ENCODE measurements around the gene CIDEB.

- no peak for TF ChIP-seq POLR2A (IDR thresholded peaks at IDR 0.05)
- TF ChIP-seq, protein P1, sequence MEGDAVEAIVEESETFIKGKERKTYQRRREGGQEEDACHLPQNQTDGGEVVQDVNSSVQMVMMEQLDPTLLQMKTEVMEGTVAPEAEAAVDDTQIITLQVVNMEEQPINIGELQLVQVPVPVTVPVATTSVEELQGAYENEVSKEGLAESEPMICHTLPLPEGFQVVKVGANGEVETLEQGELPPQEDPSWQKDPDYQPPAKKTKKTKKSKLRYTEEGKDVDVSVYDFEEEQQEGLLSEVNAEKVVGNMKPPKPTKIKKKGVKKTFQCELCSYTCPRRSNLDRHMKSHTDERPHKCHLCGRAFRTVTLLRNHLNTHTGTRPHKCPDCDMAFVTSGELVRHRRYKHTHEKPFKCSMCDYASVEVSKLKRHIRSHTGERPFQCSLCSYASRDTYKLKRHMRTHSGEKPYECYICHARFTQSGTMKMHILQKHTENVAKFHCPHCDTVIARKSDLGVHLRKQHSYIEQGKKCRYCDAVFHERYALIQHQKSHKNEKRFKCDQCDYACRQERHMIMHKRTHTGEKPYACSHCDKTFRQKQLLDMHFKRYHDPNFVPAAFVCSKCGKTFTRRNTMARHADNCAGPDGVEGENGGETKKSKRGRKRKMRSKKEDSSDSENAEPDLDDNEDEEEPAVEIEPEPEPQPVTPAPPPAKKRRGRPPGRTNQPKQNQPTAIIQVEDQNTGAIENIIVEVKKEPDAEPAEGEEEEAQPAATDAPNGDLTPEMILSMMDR (IDR thresholded peaks at IDR 0.05): peak in 4 of 7 experiments; percentile 5 to 26 (median 22)
These were observed 34.3 kb downstream of the CIDEB start for GRCh38 chr14:24273422-24273998.

Measured in body of pancreas (tissue), 4 donors.